PFSK-1 (cell line): Measurements from ENCODE around the gene IGSF9B.

ENCODE experiments used
- POLR2AphosphoS5 ChIP-seq: IDR thresholded peaks from 2 replicates; pipeline ENCODE4 v1.6.1; 2012; ENCODE audit warnings: low read depth, mild to moderate bottlenecking, control low read depth, low read length, moderate library complexity
- TAF1 ChIP-seq: IDR thresholded peaks from 2 replicates; pipeline ENCODE4 v1.6.1; 2012; ENCODE audit warnings: low read length, control low read depth, borderline replicate concordance; ENCODE audit not compliant: insufficient read depth
- TF ChIP-seq, protein P1 (sequence below), 2 experiments: IDR thresholded peaks; 2 replicates each; pipeline versions ENCODE4 v1.6.1 to v1.8.0; 2011 to 2012; ENCODE audit warnings: low read depth in 2 of 2, low read length in 2 of 2, control low read depth in 1 of 2, inconsistent platforms in 1 of 2, mild to moderate bottlenecking in 1 of 2, moderate library complexity in 1 of 2; ENCODE audit not compliant: insufficient read depth in 1 of 2

DNA sequence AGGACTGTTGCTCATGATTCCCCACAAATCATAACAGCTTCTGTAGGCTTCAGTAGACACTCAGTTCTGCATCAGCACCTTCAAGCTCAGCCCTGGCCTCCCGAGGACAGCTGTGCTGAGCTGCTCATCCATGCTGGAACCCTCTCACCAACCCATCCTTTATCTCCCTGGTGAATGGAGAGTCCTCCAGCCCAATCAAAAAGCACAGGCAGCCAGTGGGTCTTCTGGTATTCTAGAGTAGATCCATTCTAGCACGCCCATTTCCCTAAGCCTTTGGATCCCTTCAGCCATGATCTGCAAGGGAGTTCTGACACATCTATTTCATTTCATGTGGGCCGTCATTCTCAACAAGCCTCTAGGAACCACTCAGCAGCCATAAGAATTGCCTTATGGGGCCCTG, 66.9 kb downstream of the IGSF9B start:
- TF ChIP-seq TAF1 (no peak), POLR2AphosphoS5 (no peak)
- TF ChIP-seq, protein P1, sequence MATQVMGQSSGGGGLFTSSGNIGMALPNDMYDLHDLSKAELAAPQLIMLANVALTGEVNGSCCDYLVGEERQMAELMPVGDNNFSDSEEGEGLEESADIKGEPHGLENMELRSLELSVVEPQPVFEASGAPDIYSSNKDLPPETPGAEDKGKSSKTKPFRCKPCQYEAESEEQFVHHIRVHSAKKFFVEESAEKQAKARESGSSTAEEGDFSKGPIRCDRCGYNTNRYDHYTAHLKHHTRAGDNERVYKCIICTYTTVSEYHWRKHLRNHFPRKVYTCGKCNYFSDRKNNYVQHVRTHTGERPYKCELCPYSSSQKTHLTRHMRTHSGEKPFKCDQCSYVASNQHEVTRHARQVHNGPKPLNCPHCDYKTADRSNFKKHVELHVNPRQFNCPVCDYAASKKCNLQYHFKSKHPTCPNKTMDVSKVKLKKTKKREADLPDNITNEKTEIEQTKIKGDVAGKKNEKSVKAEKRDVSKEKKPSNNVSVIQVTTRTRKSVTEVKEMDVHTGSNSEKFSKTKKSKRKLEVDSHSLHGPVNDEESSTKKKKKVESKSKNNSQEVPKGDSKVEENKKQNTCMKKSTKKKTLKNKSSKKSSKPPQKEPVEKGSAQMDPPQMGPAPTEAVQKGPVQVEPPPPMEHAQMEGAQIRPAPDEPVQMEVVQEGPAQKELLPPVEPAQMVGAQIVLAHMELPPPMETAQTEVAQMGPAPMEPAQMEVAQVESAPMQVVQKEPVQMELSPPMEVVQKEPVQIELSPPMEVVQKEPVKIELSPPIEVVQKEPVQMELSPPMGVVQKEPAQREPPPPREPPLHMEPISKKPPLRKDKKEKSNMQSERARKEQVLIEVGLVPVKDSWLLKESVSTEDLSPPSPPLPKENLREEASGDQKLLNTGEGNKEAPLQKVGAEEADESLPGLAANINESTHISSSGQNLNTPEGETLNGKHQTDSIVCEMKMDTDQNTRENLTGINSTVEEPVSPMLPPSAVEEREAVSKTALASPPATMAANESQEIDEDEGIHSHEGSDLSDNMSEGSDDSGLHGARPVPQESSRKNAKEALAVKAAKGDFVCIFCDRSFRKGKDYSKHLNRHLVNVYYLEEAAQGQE (IDR thresholded peaks at IDR 0.05; ENCODE audit: insufficient read depth in 1 of 2, low read depth in 2 of 2, low read length in 2 of 2) = no peak
